ENCODE data around the gene ZNF213. TPM values are rescaled to one million over a fixed set of nuclear protein-coding genes. Genes with fewer than 3 reads are reported as not detected.

The ZNF213 gene
- total RNA-seq, 2 experiments from 2014 or later: 9.0 TPM

GRCh38 chr16:3101841-3102470 is 32.9 kb upstream of the ZNF213 start:
- H3K27ac Mint-ChIP-seq: peak overlapping the region; percentile 92
- H3K9me3 Mint-ChIP-seq: no peaks in the 10 kb centered on the region
- POLR2A ChIA-PET: no interaction called here
- no peaks in the 10 kb centered on the region for H3K27me3 Mint-ChIP-seq
- intact Hi-C loops (cut with micrococcal nuclease): loop anchor here (2.0 kb wide), 2 partner anchors 51 to 79 kb away; partner anchors contain the start of gene HCFC1R1
- CTCF ChIA-PET: interaction anchor here (0.7 to 13.1 kb wide), 16 partner anchors 9 to 70 kb away, joined by 3 to 266 read pairs (median 4); partner anchors contain the start of genes ZNF205 and ZNF213
- peak overlapping the region; percentile 79 for H3K4me3 Mint-ChIP-seq
- peak; percentile 54 for DNase-seq
- H3K4me1 Mint-ChIP-seq (ENCODE audit: low read depth): peaks cover 35% of the 10 kb centered on the region
- H3K36me3 Mint-ChIP-seq: no peaks in the 10 kb centered on the region

- H3K4me3 Mint-ChIP-seq: peak overlapping the region; percentile 78
- peaks cover 25% of the 10 kb centered on the region for H3K4me1 Mint-ChIP-seq (ENCODE audit: low read depth)
- DNase-seq: peak; percentile 95
- POLR2A ChIA-PET: interaction anchor here (0.8 to 1.7 kb wide), 4 partner anchors 10 to 30 kb away, joined by 3 to 7 read pairs (median 4); partner anchors contain the start of gene ZNF213
- no peaks in the 10 kb centered on the region for H3K27me3 Mint-ChIP-seq
- H3K9me3 Mint-ChIP-seq: no peaks in the 10 kb centered on the region
- CTCF ChIA-PET: interaction anchor here (0.8 to 13.1 kb wide), 10 partner anchors 11 to 78 kb away, joined by 3 to 266 read pairs (median 5); no protein-coding TSS in a partner anchor
- peak overlapping the region; percentile 87 for H3K27ac Mint-ChIP-seq
- intact Hi-C loops (cut with micrococcal nuclease): no loop called here
- no peaks in the 10 kb centered on the region for H3K36me3 Mint-ChIP-seq
Observed at GRCh38 chr16:3106205-3106928, 28.5 kb upstream of the ZNF213 start.

- H3K4me3 Mint-ChIP-seq: no peak within 1 kb of the TSS
- peaks cover 12% of the 10 kb centered on the region for H3K27me3 Mint-ChIP-seq
- CTCF ChIA-PET: interaction anchor here (1.1 to 1.6 kb wide), 4 partner anchors 11 to 81 kb away, joined by 3 to 4 read pairs (median 4); no protein-coding TSS in a partner anchor
- no peak within 1 kb of the TSS for H3K27ac Mint-ChIP-seq
- peaks cover 3% of the 10 kb centered on the region for H3K4me1 Mint-ChIP-seq (ENCODE audit: low read depth)
- no peaks in the 10 kb centered on the region for H3K9me3 Mint-ChIP-seq
- POLR2A ChIA-PET: no interaction called here
- DNase-seq: no peak
- H3K36me3 Mint-ChIP-seq: no peaks in the 10 kb centered on the region
- intact Hi-C loops (cut with micrococcal nuclease): no loop called here
Observed at GRCh38 chr16:3112058-3112880, 22.6 kb upstream of the ZNF213 start, which contains the start of gene ZNF205. TSS of gene ZNF205 (plus strand) at chr16:3112586. CDS start at chr16:3113431, 845 bp downstream.

GRCh38 chr16:3112881-3113574 is 21.8 kb upstream of the ZNF213 start:
- ChIA-PET POLR2A (interaction anchor here (0.6 kb wide), 1 partner anchor 12 kb away, joined by 3 read pairs; no protein-coding TSS in a partner anchor), CTCF (interaction anchor here (1.1 kb wide), 1 partner anchor 15 kb away, joined by 3 read pairs; no protein-coding TSS in a partner anchor)
- Mint-ChIP-seq H3K27ac (no peak overlapping the region), H3K4me3 (no peak overlapping the region), H3K36me3 (no peaks in the 10 kb centered on the region), H3K9me3 (no peaks in the 10 kb centered on the region), H3K4me1 (ENCODE audit: low read depth) (no peaks in the 10 kb centered on the region), H3K27me3 (peaks cover 12% of the 10 kb centered on the region)
- intact Hi-C loops (cut with micrococcal nuclease): no loop called here
- DNase-seq: no peak

- no peak for DNase-seq
- H3K27me3 Mint-ChIP-seq: peaks cover 12% of the 10 kb centered on the region
- no peaks in the 10 kb centered on the region for H3K36me3 Mint-ChIP-seq
- H3K4me3 Mint-ChIP-seq: no peak overlapping the region
- intact Hi-C loops (cut with micrococcal nuclease): no loop called here
- no peaks in the 10 kb centered on the region for H3K4me1 Mint-ChIP-seq (ENCODE audit: low read depth)
- CTCF ChIA-PET: interaction anchor here (1.0 to 5.0 kb wide), 4 partner anchors 16 to 86 kb away, joined by 3 to 22 read pairs (median 6); no protein-coding TSS in a partner anchor
- no peak overlapping the region for H3K27ac Mint-ChIP-seq
- POLR2A ChIA-PET: interaction anchor here (0.6 kb wide), 1 partner anchor 11 kb away, joined by 3 read pairs; no protein-coding TSS in a partner anchor
- H3K9me3 Mint-ChIP-seq: no peaks in the 10 kb centered on the region
Observed at GRCh38 chr16:3113765-3114479, 20.9 kb upstream of the ZNF213 start.

GRCh38 chr16:3115003-3115402 is 19.8 kb upstream of the ZNF213 start:
- DNase-seq: no peak
- Mint-ChIP-seq H3K9me3 (no peaks in the 10 kb centered on the region), H3K27ac (no peak overlapping the region), H3K4me3 (no peak overlapping the region), H3K27me3 (peaks cover 12% of the 10 kb centered on the region), H3K4me1 (ENCODE audit: low read depth) (no peaks in the 10 kb centered on the region), H3K36me3 (no peaks in the 10 kb centered on the region)
- ChIA-PET CTCF (interaction anchor here (1.0 to 5.0 kb wide), 4 partner anchors 15 to 87 kb away, joined by 3 to 22 read pairs (median 6); no protein-coding TSS in a partner anchor), POLR2A (no interaction called here)
- intact Hi-C loops (cut with micrococcal nuclease): no loop called here

- Mint-ChIP-seq H3K9me3 (no peaks in the 10 kb centered on the region), H3K27me3 (peaks cover 12% of the 10 kb centered on the region), H3K27ac (no peak overlapping the region), H3K36me3 (no peaks in the 10 kb centered on the region), H3K4me1 (ENCODE audit: low read depth) (no peaks in the 10 kb centered on the region), H3K4me3 (no peak overlapping the region)
- intact Hi-C loops (cut with micrococcal nuclease): no loop called here
- ChIA-PET CTCF (interaction anchor here (0.8 to 5.0 kb wide), 4 partner anchors 14 to 84 kb away, joined by 3 to 22 read pairs (median 4); no protein-coding TSS in a partner anchor), POLR2A (no interaction called here)
- DNase-seq: no peak
Observed at GRCh38 chr16:3115561-3115960, 19.3 kb upstream of the ZNF213 start.

- no peaks in the 10 kb centered on the region for H3K4me1 Mint-ChIP-seq (ENCODE audit: low read depth)
- H3K36me3 Mint-ChIP-seq: no peaks in the 10 kb centered on the region
- H3K27me3 Mint-ChIP-seq: peaks cover 4% of the 10 kb centered on the region
- H3K27ac Mint-ChIP-seq: no peak overlapping the region
- ChIA-PET CTCF (interaction anchor here (0.7 to 5.0 kb wide), 5 partner anchors 11 to 60 kb away, joined by 3 to 22 read pairs (median 4); no protein-coding TSS in a partner anchor), POLR2A (no interaction called here)
- no peaks in the 10 kb centered on the region for H3K9me3 Mint-ChIP-seq
- no peak for DNase-seq
- intact Hi-C loops (cut with micrococcal nuclease): no loop called here
- H3K4me3 Mint-ChIP-seq: no peak overlapping the region
Observed at GRCh38 chr16:3118204-3118790, 16.5 kb upstream of the ZNF213 start.

- H3K36me3 Mint-ChIP-seq: no peaks in the 10 kb centered on the region
- ChIA-PET POLR2A (no interaction called here), CTCF (interaction anchor here (1.1 to 5.0 kb wide), 3 partner anchors 11 to 17 kb away, joined by 4 to 22 read pairs (median 5); no protein-coding TSS in a partner anchor)
- H3K27me3 Mint-ChIP-seq: peaks cover under 1% of the 10 kb centered on the region
- no peak overlapping the region for H3K27ac Mint-ChIP-seq
- no peaks in the 10 kb centered on the region for H3K9me3 Mint-ChIP-seq
- no peak for DNase-seq
- peaks cover 5% of the 10 kb centered on the region for H3K4me1 Mint-ChIP-seq (ENCODE audit: low read depth)
- H3K4me3 Mint-ChIP-seq: no peak overlapping the region
- intact Hi-C loops (cut with micrococcal nuclease): no loop called here
Observed at GRCh38 chr16:3118846-3119245, 16.0 kb upstream of the ZNF213 start.

GRCh38 chr16:3119286-3119685 is 15.5 kb upstream of the ZNF213 start:
- Mint-ChIP-seq H3K27me3 (no peaks in the 10 kb centered on the region), H3K9me3 (no peaks in the 10 kb centered on the region), H3K4me1 (ENCODE audit: low read depth) (peaks cover 6% of the 10 kb centered on the region), H3K27ac (no peak overlapping the region), H3K4me3 (no peak overlapping the region), H3K36me3 (no peaks in the 10 kb centered on the region)
- POLR2A ChIA-PET: no interaction called here
- no peak for DNase-seq
- CTCF ChIA-PET: interaction anchor here (0.9 to 1.4 kb wide), 4 partner anchors 10 to 87 kb away, joined by 3 to 5 read pairs (median 4); no protein-coding TSS in a partner anchor
- intact Hi-C loops (cut with micrococcal nuclease): no loop called here
